Esophagus squamous epithelium (tissue), 4 donors: ENCODE results near the gene MCU.

Experiments used
- POLR2A ChIP-seq, 4 donors: fragments of 450-650 bp; IDR thresholded peaks; one replicate each; pipeline ENCODE4 v1.6.1; 2017; ENCODE audit warnings: antibody characterized with exemption in 4 of 4, mild to moderate bottlenecking in 4 of 4, moderate library complexity in 3 of 4
- TF ChIP-seq, protein P1 (sequence below), 6 experiments: fragments of 450-650 bp in 4 of 6; fragments of 200-600 bp in 2 of 6; sonication (generic) in 2 of 6; IDR thresholded peaks; one replicate each; pipeline ENCODE4 v1.5.1; 2016 to 2019; ENCODE audit warnings: antibody characterized with exemption in 6 of 6, mild to moderate bottlenecking in 4 of 6, moderate library complexity in 4 of 6

DNA sequence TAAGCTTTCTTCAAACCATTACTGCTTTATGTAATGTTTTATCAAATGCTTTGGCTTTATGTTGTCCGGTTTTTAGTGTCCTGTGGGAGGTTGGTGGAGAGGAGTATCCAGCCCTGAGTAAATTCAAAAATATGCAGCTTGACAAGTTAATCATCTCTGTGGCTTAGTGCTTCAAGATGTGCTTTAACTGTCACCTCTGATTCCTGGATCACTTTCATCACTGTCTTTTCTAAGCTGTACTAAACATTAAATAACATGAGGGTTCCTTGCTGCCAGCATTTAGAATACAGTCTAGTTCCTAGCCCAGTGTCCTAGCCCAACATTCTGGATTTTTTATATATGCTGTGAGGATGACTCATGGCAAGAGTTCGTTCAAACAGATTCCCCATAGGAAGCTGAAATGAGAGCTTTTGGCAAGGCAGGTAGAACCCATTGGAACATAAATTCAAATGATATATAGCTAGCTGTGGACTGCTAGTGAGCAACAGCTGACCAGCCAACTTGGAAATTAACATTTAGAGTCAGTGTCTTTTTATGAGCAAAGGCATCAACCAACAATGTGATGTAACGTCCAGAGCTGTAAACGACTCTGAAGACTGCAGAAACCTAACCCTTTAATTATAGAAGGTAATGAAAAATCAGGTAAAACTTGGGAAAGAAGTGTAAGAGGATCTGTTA lies 120.9 kb downstream of the MCU start:
- TF ChIP-seq, protein P1, sequence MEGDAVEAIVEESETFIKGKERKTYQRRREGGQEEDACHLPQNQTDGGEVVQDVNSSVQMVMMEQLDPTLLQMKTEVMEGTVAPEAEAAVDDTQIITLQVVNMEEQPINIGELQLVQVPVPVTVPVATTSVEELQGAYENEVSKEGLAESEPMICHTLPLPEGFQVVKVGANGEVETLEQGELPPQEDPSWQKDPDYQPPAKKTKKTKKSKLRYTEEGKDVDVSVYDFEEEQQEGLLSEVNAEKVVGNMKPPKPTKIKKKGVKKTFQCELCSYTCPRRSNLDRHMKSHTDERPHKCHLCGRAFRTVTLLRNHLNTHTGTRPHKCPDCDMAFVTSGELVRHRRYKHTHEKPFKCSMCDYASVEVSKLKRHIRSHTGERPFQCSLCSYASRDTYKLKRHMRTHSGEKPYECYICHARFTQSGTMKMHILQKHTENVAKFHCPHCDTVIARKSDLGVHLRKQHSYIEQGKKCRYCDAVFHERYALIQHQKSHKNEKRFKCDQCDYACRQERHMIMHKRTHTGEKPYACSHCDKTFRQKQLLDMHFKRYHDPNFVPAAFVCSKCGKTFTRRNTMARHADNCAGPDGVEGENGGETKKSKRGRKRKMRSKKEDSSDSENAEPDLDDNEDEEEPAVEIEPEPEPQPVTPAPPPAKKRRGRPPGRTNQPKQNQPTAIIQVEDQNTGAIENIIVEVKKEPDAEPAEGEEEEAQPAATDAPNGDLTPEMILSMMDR (IDR thresholded peaks at IDR 0.05), result no peak
- no peak for TF ChIP-seq POLR2A (IDR thresholded peaks at IDR 0.05)
